Cardiac fibroblast (primary cell): Measurements from ENCODE around the gene IAPP.

ENCODE experiments used
- DNase-seq, 2 donors: peaks; one replicate each; pipeline versions ENCODE4 v3.0.0 to v3.0.0-alpha.2; 2010; ENCODE audit warnings: low read depth in 2 of 2
- H3K4me3 ChIP-seq, 2 donors: replicated peaks in 1 of 2; 1 replicate in 1 of 2; 2 replicates in 1 of 2; pipeline ENCODE4 v1.5.1; 2011; ENCODE audit warnings: low read depth in 2 of 2, low read length in 2 of 2, mild to moderate bottlenecking in 2 of 2, moderate library complexity in 1 of 2
- CTCF ChIP-seq: IDR thresholded peaks from one replicate; pipeline ENCODE4 v1.5.1; 2011; ENCODE audit warnings: low read depth, mild to moderate bottlenecking, low read length, inconsistent platforms

IAPP gene

GRCh38 chr12:21372602-21373001 is at the start of gene IAPP:
Gene IAPP, plus strand, starts transcription at chr12:21372902. Its CDS starts 450 bp downstream, at chr12:21373352.
- TF ChIP-seq CTCF, result no peak
- DNase-seq, result no peak
- no peak within 1 kb of the TSS for H3K4me3 ChIP-seq

GRCh38 chr12:21323736-21324135 is 49.0 kb upstream of the IAPP start:
- DNase-seq, result no peak
- TF ChIP-seq CTCF, result no peak
- no peak overlapping the region for H3K4me3 ChIP-seq

GRCh38 chr12:21324551-21324950 is 48.2 kb upstream of the IAPP start:
- no peak for TF ChIP-seq CTCF
- H3K4me3 ChIP-seq, result no peak overlapping the region
- no peak for DNase-seq

- DNase-seq, result no peak
- no peak overlapping the region for H3K4me3 ChIP-seq
- no peak for TF ChIP-seq CTCF
These were observed 44.1 kb upstream of the IAPP start for GRCh38 chr12:21328578-21328977.

GRCh38 chr12:21330682-21331253 is 41.9 kb upstream of the IAPP start:
- H3K4me3 ChIP-seq, result no peak overlapping the region
- DNase-seq, result peak in 1 of 2 donors; percentile 29
- TF ChIP-seq CTCF, result no peak

- DNase-seq, result peak in 1 of 2 donors; percentile 5
- no peak for TF ChIP-seq CTCF
- H3K4me3 ChIP-seq, result no peak within 1 kb of the TSS
These were observed 37.9 kb upstream of the IAPP start, which contains the start of gene SLCO1A2 for GRCh38 chr12:21334771-21335325. Gene SLCO1A2, minus strand, starts transcription at chr12:21334917. Its CDS starts 270 bp downstream, at chr12:21334647.
